ENCODE data around the gene LRRN4. TPM values are rescaled to one million over a fixed set of nuclear protein-coding genes. Genes with fewer than 3 reads are reported as not detected.

The LRRN4 gene
- total and polyA plus RNA-seq, 8 donors: 0.19 to 2.9 (median 1.1) TPM; not detected in 5

GRCh38 chr20:6086868-6087267, 33.0 kb upstream of the LRRN4 start:
- WGBS, 5 donors: 49 to 89% (median 82%) methylated on average over 2 of the region's 2 CpGs
- Histone ChIP-seq H3K4me3 (no peak overlapping the region), H3K27me3 (no peaks in the 10 kb centered on the region), H3K4me1 (no peaks in the 10 kb centered on the region), H3K36me3 (peaks cover 0 to 53% (median 47%) of the 10 kb centered on the region in 4 donors), H3K9me3 (no peaks in the 10 kb centered on the region), H3K27ac (no peak overlapping the region)
- intact Hi-C loops (cut with DNase I; ENCODE audit: low total_unique reads): no loop called here
- no peak for TF ChIP-seq POLR2A (IDR thresholded peaks at IDR 0.05)
- no peak for TF ChIP-seq POLR2AphosphoS5 (IDR thresholded peaks at IDR 0.05)
- no peak for TF ChIP-seq CTCF (IDR thresholded peaks at IDR 0.05)
- TF ChIP-seq EP300 (IDR thresholded peaks at IDR 0.05): no peak
- no peak for DNase-seq

- no peak overlapping the region for H3K4me3 ChIP-seq
- H3K27me3 ChIP-seq: no peaks in the 10 kb centered on the region
- 82 to 84% (median 83%) methylated on average over 9 of the region's 9 CpGs for WGBS, 5 donors
- TF ChIP-seq POLR2AphosphoS5 (IDR thresholded peaks at IDR 0.05): no peak
- no peak for TF ChIP-seq EP300 (IDR thresholded peaks at IDR 0.05)
- no peak for TF ChIP-seq POLR2A (IDR thresholded peaks at IDR 0.05)
- no peak for TF ChIP-seq CTCF (IDR thresholded peaks at IDR 0.05)
- H3K36me3 ChIP-seq: peaks cover 0 to 74% (median 48%) of the 10 kb centered on the region in 4 donors
- H3K4me1 ChIP-seq: no peaks in the 10 kb centered on the region
- H3K27ac ChIP-seq: no peak overlapping the region
- no peak for DNase-seq
- intact Hi-C loops (cut with DNase I; ENCODE audit: low total_unique reads): no loop called here
- no peaks in the 10 kb centered on the region for H3K9me3 ChIP-seq
Observed at GRCh38 chr20:6083926-6084325, 30.1 kb upstream of the LRRN4 start.

- no peak for DNase-seq
- intact Hi-C loops (cut with DNase I; ENCODE audit: low total_unique reads): no loop called here
- Histone ChIP-seq H3K4me3 (no peak overlapping the region), H3K27me3 (no peaks in the 10 kb centered on the region), H3K9me3 (no peaks in the 10 kb centered on the region), H3K36me3 (peaks cover 0 to 68% (median 37%) of the 10 kb centered on the region in 4 donors), H3K4me1 (peaks cover 0 to under 1% (median 0%) of the 10 kb centered on the region in 4 donors), H3K27ac (no peak overlapping the region)
- 38 to 83% (median 79%) methylated on average over 2 of the region's 2 CpGs for WGBS, 5 donors
- no peak for TF ChIP-seq EP300 (IDR thresholded peaks at IDR 0.05)
- no peak for TF ChIP-seq POLR2A (IDR thresholded peaks at IDR 0.05)
- TF ChIP-seq CTCF (IDR thresholded peaks at IDR 0.05): no peak
- TF ChIP-seq POLR2AphosphoS5 (IDR thresholded peaks at IDR 0.05): no peak
Observed at GRCh38 chr20:6081236-6081635, 27.4 kb upstream of the LRRN4 start.

- no peaks in the 10 kb centered on the region for H3K9me3 ChIP-seq
- DNase-seq: no peak
- H3K27ac ChIP-seq: no peak overlapping the region
- no peaks in the 10 kb centered on the region for H3K27me3 ChIP-seq
- H3K4me3 ChIP-seq: no peak overlapping the region
- WGBS, 5 donors: 43 to 67% (median 65%) methylated on average over 2 of the region's 2 CpGs
- peaks cover 0 to 19% (median 6%) of the 10 kb centered on the region in 4 donors for H3K4me1 ChIP-seq
- intact Hi-C loops (cut with DNase I; ENCODE audit: low total_unique reads): no loop called here
- TF ChIP-seq CTCF (IDR thresholded peaks at IDR 0.05): no peak
- no peak for TF ChIP-seq POLR2A (IDR thresholded peaks at IDR 0.05)
- no peak for TF ChIP-seq POLR2AphosphoS5 (IDR thresholded peaks at IDR 0.05)
- TF ChIP-seq EP300 (IDR thresholded peaks at IDR 0.05): no peak
- H3K36me3 ChIP-seq: peaks cover 0 to 52% (median 24%) of the 10 kb centered on the region in 4 donors
Observed at GRCh38 chr20:6079016-6079415, 25.2 kb upstream of the LRRN4 start.

All from stomach (tissue), 9 donors.